Ovary (tissue), 3 donors: Measurements from ENCODE around the gene EXOC3.

Source experiments
- CTCF ChIP-seq, 3 donors: fragments of 450-650 bp in 2 of 3; fragments of 200-600 bp in 1 of 3; IDR thresholded peaks; one replicate each; pipeline versions ENCODE4 v1.5.1 to v1.8.0; 2016 to 2022; ENCODE audit warnings: antibody characterized with exemption in 3 of 3, mild to moderate bottlenecking in 1 of 3
- EP300 ChIP-seq: sonication (generic); formaldehyde crosslinking; IDR thresholded peaks from one replicate; pipeline ENCODE4 v1.6.1; 2017; ENCODE audit warnings: antibody characterized with exemption
- donor health status: DM: no; HTN: no; CAD: no.

DNA sequence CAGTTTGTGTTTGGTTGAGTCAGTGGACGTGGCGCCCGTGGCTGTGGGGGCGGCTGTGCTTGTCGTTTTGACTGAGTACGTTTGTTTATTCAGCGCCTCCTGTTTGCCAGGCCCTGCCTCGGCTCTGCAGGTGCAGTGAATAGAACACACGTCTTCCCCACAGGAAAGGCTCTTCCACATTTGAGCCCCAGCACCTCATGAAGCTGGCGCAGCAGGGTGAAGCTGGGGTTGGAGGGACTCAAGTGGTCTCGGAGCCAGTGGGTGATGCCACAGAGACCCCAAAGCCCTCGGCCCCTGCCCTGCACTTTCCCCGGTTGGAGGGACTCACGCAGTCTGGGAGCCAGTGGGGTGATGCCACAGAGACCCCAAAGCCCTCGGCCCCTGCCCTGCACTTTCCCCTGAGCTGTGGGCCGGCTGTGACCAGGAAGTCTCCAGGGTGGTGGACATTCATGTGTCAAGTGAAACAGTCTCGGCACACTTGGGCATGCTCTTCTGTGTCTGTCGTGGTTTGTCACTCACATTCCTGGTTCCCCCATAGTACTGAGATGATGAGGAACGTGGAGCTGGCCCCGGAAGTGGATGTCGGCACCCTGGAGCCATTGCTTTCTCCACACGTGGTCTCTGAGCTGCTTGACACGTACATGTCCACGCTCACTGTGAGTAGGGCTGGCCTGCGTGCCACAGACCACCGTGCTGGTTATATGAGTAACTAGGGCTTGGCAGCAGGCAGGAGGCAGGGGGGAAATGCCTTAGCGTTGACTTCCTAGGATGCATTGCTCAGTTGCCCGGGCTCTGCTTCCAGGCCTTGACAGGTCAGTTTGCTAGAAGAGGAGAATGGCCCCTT, 13.6 kb downstream of the EXOC3 start:
- TF ChIP-seq CTCF (IDR thresholded peaks at IDR 0.05): no peak
- TF ChIP-seq EP300: no peak
